Activated CD8-positive, alpha-beta T cell treated with anti-CD3 and anti-CD28 coated beads for 36 hours (primary cell): ENCODE measurements around the gene NXPH1. TPM values are rescaled to one million over a fixed set of nuclear protein-coding genes. Genes with fewer than 3 reads are reported as not detected.

ENCODE experiments used
- ATAC-seq: fragments of 200-7000 bp; cut with Tn5 transposase; one replicate; pipeline ENCODE4 v1.10.0; 2021; ENCODE audit warnings: mild to moderate bottlenecking, moderate library complexity
- CTCF ChIA-PET: fragments of 350-600 bp; sonication (Branson Sonifier 250); formaldehyde crosslinking; loops from one replicate; lab custom pipeline; 2021; ENCODE audit warnings: antibody characterized with exemption; lab: Charles Lee
- POLR2A ChIA-PET: fragments of 350-600 bp; sonication (Branson Sonifier 250); formaldehyde crosslinking; loops from one replicate; lab custom pipeline; 2021; ENCODE audit warnings: antibody characterized with exemption; lab: Charles Lee
- DNase-seq: peaks from one replicate; pipeline ENCODE4 v3.0.0-alpha.2; 2020
- H3K27ac Mint-ChIP-seq: one replicate; pipeline ENCODE4 v1.8.0; 2021; ENCODE audit warnings: mild to moderate bottlenecking, mixed read lengths
- H3K27me3 Mint-ChIP-seq: one replicate; pipeline ENCODE4 v1.8.0; 2021; ENCODE audit warnings: mixed read lengths
- H3K36me3 Mint-ChIP-seq: one replicate; pipeline ENCODE4 v1.8.0; 2021; ENCODE audit warnings: low read depth, mixed read lengths
- H3K4me1 Mint-ChIP-seq: one replicate; pipeline ENCODE4 v1.8.0; 2021; ENCODE audit warnings: low read depth, mixed read lengths
- H3K4me3 Mint-ChIP-seq: one replicate; pipeline ENCODE4 v1.8.0; 2021; ENCODE audit warnings: mild to moderate bottlenecking, moderate library complexity, mixed read lengths
- H3K9me3 Mint-ChIP-seq: one replicate; pipeline ENCODE4 v1.8.0; 2021; ENCODE audit warnings: mixed read lengths
- CTCF ChIP-seq: fragments of 200-600 bp; IDR thresholded peaks from one replicate; pipeline ENCODE4 v1.8.0; 2022; ENCODE audit warnings: antibody characterized with exemption, mild to moderate bottlenecking
- intact Hi-C: fragments of 100-400 bp; cut with micrococcal nuclease; formaldehyde crosslinking; loops from one replicate; pipeline ENCODE4 v1.10.0; 2022
- total RNA-seq, 2 experiments: library from RNA; stranded (reverse); gene quantifications; one replicate each; pipeline ENCODE4 v1.2.3, GENCODE V29; 2021

Gene NXPH1
- total RNA-seq, 2 experiments from 2014 or later: not detected

DNA sequence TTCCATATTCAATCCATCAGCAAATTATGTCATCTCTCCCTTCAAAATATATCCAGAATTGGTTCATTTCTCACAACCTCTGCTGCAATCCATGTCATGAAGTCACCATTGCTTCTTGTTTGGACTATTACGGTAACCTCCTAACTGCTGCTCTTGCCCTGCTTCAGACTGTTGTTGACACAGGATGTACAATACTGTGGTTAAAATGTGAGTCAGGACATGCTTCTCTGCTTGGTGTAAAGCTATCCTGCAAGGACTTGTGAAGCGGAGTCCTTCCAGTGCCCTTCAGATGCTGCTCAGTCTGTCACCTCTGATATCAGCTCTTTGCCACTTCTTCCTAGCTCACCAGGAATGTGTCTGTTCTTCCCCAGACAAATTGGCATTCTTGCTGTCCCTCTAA, 10.4 kb upstream of the NXPH1 start:
- ChIA-PET CTCF (no interaction called here), POLR2A (no interaction called here)
- H3K27ac Mint-ChIP-seq: no peak overlapping the region
- no peak for ATAC-seq
- DNase-seq: no peak
- intact Hi-C loops: no loop called here
- no peak for TF ChIP-seq CTCF
- H3K36me3 Mint-ChIP-seq: no peaks in the 10 kb centered on the region
- no peaks in the 10 kb centered on the region for H3K4me1 Mint-ChIP-seq
- H3K4me3 Mint-ChIP-seq: no peak overlapping the region
- no peaks in the 10 kb centered on the region for H3K9me3 Mint-ChIP-seq
- peaks cover 2% of the 10 kb centered on the region for H3K27me3 Mint-ChIP-seq

DNA sequence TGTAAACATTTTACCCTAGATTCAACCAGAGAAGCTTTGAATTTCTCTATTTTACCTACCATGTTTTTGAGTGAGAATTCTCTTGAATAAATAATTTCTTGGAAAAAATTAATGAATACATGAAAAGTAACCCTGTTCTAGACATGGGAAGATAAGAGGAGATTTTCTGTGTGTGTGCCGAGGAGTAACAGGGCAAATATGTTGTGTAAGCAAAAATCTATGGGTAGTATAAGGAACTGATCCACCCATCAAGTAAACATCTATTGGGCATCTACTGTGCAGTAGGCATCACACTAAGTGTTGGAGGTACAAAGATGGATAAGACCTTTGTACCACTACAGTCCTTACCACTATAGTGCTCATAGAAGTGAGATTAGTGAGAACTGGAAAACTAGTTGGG, 8.2 kb upstream of the NXPH1 start:
- ChIA-PET POLR2A (no interaction called here), CTCF (interaction anchor here (1.1 to 1.2 kb wide), 2 partner anchors 11 to 299 kb away, joined by 3 read pairs; no protein-coding TSS in a partner anchor)
- Mint-ChIP-seq H3K27me3 (peaks cover 2% of the 10 kb centered on the region), H3K9me3 (no peaks in the 10 kb centered on the region), H3K4me1 (no peaks in the 10 kb centered on the region), H3K4me3 (no peak overlapping the region), H3K36me3 (no peaks in the 10 kb centered on the region), H3K27ac (no peak overlapping the region)
- DNase-seq: no peak
- no peak for ATAC-seq
- no peak for TF ChIP-seq CTCF
- intact Hi-C loops: no loop called here

DNA sequence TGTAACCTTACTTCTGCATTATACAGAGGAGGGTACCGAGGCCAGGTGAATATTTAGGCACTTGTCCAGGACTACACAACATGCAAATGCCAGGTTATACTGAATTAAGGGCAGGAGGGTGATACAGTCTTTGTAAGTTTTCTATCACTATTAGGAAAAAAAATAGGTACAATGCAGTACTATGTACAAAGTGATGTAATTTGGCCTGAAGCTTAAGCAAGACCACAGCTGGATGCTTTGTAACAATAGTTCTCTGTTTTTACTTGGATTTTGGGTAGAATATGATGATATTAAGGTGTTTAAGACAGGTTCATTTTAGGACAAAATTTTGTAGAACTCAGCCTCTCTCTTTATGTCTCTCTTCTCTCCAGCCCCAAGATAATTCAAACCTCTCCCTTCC, 2.8 kb upstream of the NXPH1 start:
- POLR2A ChIA-PET: no interaction called here

DNA sequence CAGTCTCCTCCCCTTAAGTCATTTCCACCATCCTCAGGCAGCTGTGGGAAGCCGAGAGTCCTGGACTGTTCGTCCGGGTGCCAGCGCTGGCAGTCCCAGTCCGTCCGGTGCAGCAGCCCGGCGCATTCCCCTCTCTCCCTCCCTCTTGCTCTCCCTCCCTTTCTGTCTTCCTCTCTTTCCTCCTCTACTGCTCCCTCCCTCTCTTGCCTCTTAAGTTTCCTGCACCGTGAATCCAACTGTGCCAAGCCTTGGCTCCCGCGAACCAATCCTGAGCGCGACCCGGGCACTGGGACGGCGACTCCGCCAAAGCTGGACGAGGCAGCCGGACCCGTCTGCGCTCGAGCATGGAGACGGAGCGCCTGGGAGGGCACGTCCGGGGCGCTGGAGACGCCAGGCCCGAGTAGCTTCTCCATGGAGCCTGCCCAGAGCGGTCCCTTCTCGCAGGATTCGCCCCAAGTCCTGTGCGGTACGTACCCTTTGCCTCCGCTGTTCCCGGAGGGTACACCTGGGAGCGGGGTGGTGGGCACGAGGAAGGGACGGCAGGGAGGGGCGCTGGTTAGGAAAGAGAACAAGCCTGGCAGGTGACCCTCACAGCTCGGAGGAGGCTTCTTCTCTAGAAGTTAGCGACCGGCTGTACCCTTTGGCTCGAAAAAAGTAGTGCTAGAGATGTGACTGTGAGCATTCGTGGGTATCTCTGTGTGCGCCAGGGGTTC, 1.0 kb downstream of the NXPH1 start:
- peaks cover 70% of the 10 kb centered on the region for H3K27me3 Mint-ChIP-seq
- ATAC-seq: no peak
- no peak for DNase-seq
- peaks cover 20% of the 10 kb centered on the region for H3K4me1 Mint-ChIP-seq
- intact Hi-C loops: no loop called here
- ChIA-PET CTCF (no interaction called here), POLR2A (interaction anchor here (1.6 kb wide), 1 partner anchor 11 kb away, joined by 4 read pairs; no protein-coding TSS in a partner anchor)
- H3K9me3 Mint-ChIP-seq: no peaks in the 10 kb centered on the region
- H3K27ac Mint-ChIP-seq: no peak overlapping the region
- TF ChIP-seq CTCF: no peak
- peaks cover 2% of the 10 kb centered on the region for H3K36me3 Mint-ChIP-seq
- H3K4me3 Mint-ChIP-seq: no peak overlapping the region

More for the DNA sequence above, 2.8 kb upstream of the NXPH1 start:
- ATAC-seq: no peak
- Mint-ChIP-seq H3K27ac (no peak overlapping the region), H3K9me3 (no peaks in the 10 kb centered on the region), H3K4me1 (peaks cover 14% of the 10 kb centered on the region), H3K36me3 (peaks cover 2% of the 10 kb centered on the region), H3K4me3 (no peak overlapping the region), H3K27me3 (peaks cover 37% of the 10 kb centered on the region)
- intact Hi-C loops: no loop called here
- no peak for DNase-seq
- TF ChIP-seq CTCF: no peak
- CTCF ChIA-PET: no interaction called here

DNA sequence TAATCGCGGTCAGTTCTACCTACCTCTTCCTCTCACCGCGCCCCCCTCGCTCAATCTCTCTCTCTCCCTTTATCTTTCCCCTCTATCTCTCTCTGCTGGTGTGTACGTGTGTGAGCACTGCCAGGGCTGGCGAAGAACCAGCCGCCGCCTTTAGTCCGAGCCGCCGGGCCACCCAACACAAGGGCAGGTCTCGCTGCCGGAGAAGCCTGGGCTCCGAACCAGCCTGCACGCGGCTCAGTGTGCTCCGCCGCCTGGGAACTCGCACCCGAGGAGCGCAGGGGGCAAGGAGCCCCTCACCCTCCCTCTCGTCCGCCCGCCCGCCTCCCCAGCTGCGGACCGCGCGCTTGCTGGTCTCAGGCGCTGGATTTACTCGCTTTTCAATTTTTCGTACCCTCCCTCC, 1.7 kb downstream of the NXPH1 start:
- intact Hi-C loops: no loop called here
- ChIA-PET POLR2A (interaction anchor here (1.6 kb wide), 1 partner anchor 10 kb away, joined by 4 read pairs; no protein-coding TSS in a partner anchor), CTCF (interaction anchor here (2.0 kb wide), 1 partner anchor 17 kb away, joined by 9 read pairs; no protein-coding TSS in a partner anchor)
- Mint-ChIP-seq H3K27me3 (peaks cover 72% of the 10 kb centered on the region), H3K27ac (no peak overlapping the region), H3K4me3 (no peak overlapping the region), H3K9me3 (no peaks in the 10 kb centered on the region), H3K36me3 (peaks cover 2% of the 10 kb centered on the region), H3K4me1 (peaks cover 20% of the 10 kb centered on the region)
- TF ChIP-seq CTCF: no peak
- DNase-seq (no peak), ATAC-seq (no peak)
